ENCODE data around the gene PLAC1.

The PLAC1 gene

GRCh38 chrX:134684956-134685355, 26.7 kb upstream of the PLAC1 start:
- peaks cover 3% of the 10 kb centered on the region for H3K9me3 ChIP-seq (ENCODE audit: control insufficient read depth, insufficient read depth, low read length)
- H3K4me3 ChIP-seq (ENCODE audit: low read depth, low read length) = no peak overlapping the region
- H3K27me3 ChIP-seq (ENCODE audit: control insufficient read depth, insufficient read depth, low read length) = no peaks in the 10 kb centered on the region

GRCh38 chrX:134683351-134684005, 25.2 kb upstream of the PLAC1 start:
- Histone ChIP-seq H3K27me3 (ENCODE audit: control insufficient read depth, insufficient read depth, low read length) (no peaks in the 10 kb centered on the region), H3K4me3 (ENCODE audit: low read depth, low read length) (no peak overlapping the region), H3K9me3 (ENCODE audit: control insufficient read depth, insufficient read depth, low read length) (peaks cover 5% of the 10 kb centered on the region), H3K9ac (ENCODE audit: low read depth, low read length) (no peak overlapping the region), H3K36me3 (ENCODE audit: control insufficient read depth, insufficient read depth, low read length) (no peaks in the 10 kb centered on the region), H3K4me1 (ENCODE audit: control insufficient read depth, insufficient read depth, low read length) (no peaks in the 10 kb centered on the region)

More at GRCh38 chrX:134684956-134685355, 26.7 kb upstream of the PLAC1 start:
- Histone ChIP-seq H3K36me3 (ENCODE audit: control insufficient read depth, insufficient read depth, low read length) (no peaks in the 10 kb centered on the region), H3K9ac (ENCODE audit: low read depth, low read length) (no peak overlapping the region), H3K4me1 (ENCODE audit: control insufficient read depth, insufficient read depth, low read length) (no peaks in the 10 kb centered on the region)

- Histone ChIP-seq H3K4me3 (ENCODE audit: low read depth, low read length) (no peak overlapping the region), H3K36me3 (ENCODE audit: control insufficient read depth, insufficient read depth, low read length) (no peaks in the 10 kb centered on the region), H3K27me3 (ENCODE audit: control insufficient read depth, insufficient read depth, low read length) (no peaks in the 10 kb centered on the region), H3K4me1 (ENCODE audit: control insufficient read depth, insufficient read depth, low read length) (no peaks in the 10 kb centered on the region), H3K9ac (ENCODE audit: low read depth, low read length) (no peak overlapping the region), H3K9me3 (ENCODE audit: control insufficient read depth, insufficient read depth, low read length) (peaks cover 5% of the 10 kb centered on the region)
These were observed 23.8 kb upstream of the PLAC1 start for GRCh38 chrX:134682081-134682480.

- no peaks in the 10 kb centered on the region for H3K27me3 ChIP-seq (ENCODE audit: control insufficient read depth, insufficient read depth, low read length)
- no peaks in the 10 kb centered on the region for H3K4me1 ChIP-seq (ENCODE audit: control insufficient read depth, insufficient read depth, low read length)
- no peak overlapping the region for H3K4me3 ChIP-seq (ENCODE audit: low read depth, low read length)
- no peak overlapping the region for H3K9ac ChIP-seq (ENCODE audit: low read depth, low read length)
- no peaks in the 10 kb centered on the region for H3K36me3 ChIP-seq (ENCODE audit: control insufficient read depth, insufficient read depth, low read length)
- H3K9me3 ChIP-seq (ENCODE audit: control insufficient read depth, insufficient read depth, low read length) = peaks cover 5% of the 10 kb centered on the region
These were observed 21.4 kb upstream of the PLAC1 start for GRCh38 chrX:134679644-134680043.

- Histone ChIP-seq H3K9ac (ENCODE audit: low read depth, low read length) (no peak overlapping the region), H3K9me3 (ENCODE audit: control insufficient read depth, insufficient read depth, low read length) (peaks cover 5% of the 10 kb centered on the region), H3K4me1 (ENCODE audit: control insufficient read depth, insufficient read depth, low read length) (no peaks in the 10 kb centered on the region), H3K4me3 (ENCODE audit: low read depth, low read length) (no peak overlapping the region), H3K36me3 (ENCODE audit: control insufficient read depth, insufficient read depth, low read length) (no peaks in the 10 kb centered on the region), H3K27me3 (ENCODE audit: control insufficient read depth, insufficient read depth, low read length) (no peaks in the 10 kb centered on the region)
These were observed 20.9 kb upstream of the PLAC1 start for GRCh38 chrX:134679221-134679620.

- no peaks in the 10 kb centered on the region for H3K36me3 ChIP-seq (ENCODE audit: control insufficient read depth, insufficient read depth, low read length)
- peaks cover 5% of the 10 kb centered on the region for H3K9me3 ChIP-seq (ENCODE audit: control insufficient read depth, insufficient read depth, low read length)
- no peak overlapping the region for H3K4me3 ChIP-seq (ENCODE audit: low read depth, low read length)
- H3K9ac ChIP-seq (ENCODE audit: low read depth, low read length) = no peak overlapping the region
- no peaks in the 10 kb centered on the region for H3K27me3 ChIP-seq (ENCODE audit: control insufficient read depth, insufficient read depth, low read length)
- no peaks in the 10 kb centered on the region for H3K4me1 ChIP-seq (ENCODE audit: control insufficient read depth, insufficient read depth, low read length)
These were observed 19.1 kb upstream of the PLAC1 start for GRCh38 chrX:134677332-134677731.

GRCh38 chrX:134676436-134676835, 18.2 kb upstream of the PLAC1 start:
- no peak overlapping the region for H3K4me3 ChIP-seq (ENCODE audit: low read depth, low read length)
- peaks cover 3% of the 10 kb centered on the region for H3K9me3 ChIP-seq (ENCODE audit: control insufficient read depth, insufficient read depth, low read length)
- no peak overlapping the region for H3K9ac ChIP-seq (ENCODE audit: low read depth, low read length)
- no peaks in the 10 kb centered on the region for H3K4me1 ChIP-seq (ENCODE audit: control insufficient read depth, insufficient read depth, low read length)
- H3K36me3 ChIP-seq (ENCODE audit: control insufficient read depth, insufficient read depth, low read length) = no peaks in the 10 kb centered on the region
- H3K27me3 ChIP-seq (ENCODE audit: control insufficient read depth, insufficient read depth, low read length) = no peaks in the 10 kb centered on the region

GRCh38 chrX:134673123-134673522, 14.9 kb upstream of the PLAC1 start:
- H3K27me3 ChIP-seq (ENCODE audit: control insufficient read depth, insufficient read depth, low read length) = no peaks in the 10 kb centered on the region
- H3K9ac ChIP-seq (ENCODE audit: low read depth, low read length) = no peak overlapping the region
- H3K4me3 ChIP-seq (ENCODE audit: low read depth, low read length) = no peak overlapping the region
- H3K4me1 ChIP-seq (ENCODE audit: control insufficient read depth, insufficient read depth, low read length) = peaks cover 9% of the 10 kb centered on the region
- H3K36me3 ChIP-seq (ENCODE audit: control insufficient read depth, insufficient read depth, low read length) = no peaks in the 10 kb centered on the region
- H3K9me3 ChIP-seq (ENCODE audit: control insufficient read depth, insufficient read depth, low read length) = no peaks in the 10 kb centered on the region

GRCh38 chrX:134672101-134672500, 13.8 kb upstream of the PLAC1 start:
- Histone ChIP-seq H3K4me1 (ENCODE audit: control insufficient read depth, insufficient read depth, low read length) (peaks cover 9% of the 10 kb centered on the region), H3K36me3 (ENCODE audit: control insufficient read depth, insufficient read depth, low read length) (no peaks in the 10 kb centered on the region), H3K4me3 (ENCODE audit: low read depth, low read length) (no peak overlapping the region), H3K9me3 (ENCODE audit: control insufficient read depth, insufficient read depth, low read length) (no peaks in the 10 kb centered on the region), H3K27me3 (ENCODE audit: control insufficient read depth, insufficient read depth, low read length) (no peaks in the 10 kb centered on the region), H3K9ac (ENCODE audit: low read depth, low read length) (no peak overlapping the region)

GRCh38 chrX:134671294-134671693, 13.0 kb upstream of the PLAC1 start:
- Histone ChIP-seq H3K36me3 (ENCODE audit: control insufficient read depth, insufficient read depth, low read length) (no peaks in the 10 kb centered on the region), H3K4me1 (ENCODE audit: control insufficient read depth, insufficient read depth, low read length) (peaks cover 9% of the 10 kb centered on the region), H3K9ac (ENCODE audit: low read depth, low read length) (no peak overlapping the region), H3K27me3 (ENCODE audit: control insufficient read depth, insufficient read depth, low read length) (no peaks in the 10 kb centered on the region), H3K4me3 (ENCODE audit: low read depth, low read length) (no peak overlapping the region), H3K9me3 (ENCODE audit: control insufficient read depth, insufficient read depth, low read length) (no peaks in the 10 kb centered on the region)

GRCh38 chrX:134670134-134670924, 12.1 kb upstream of the PLAC1 start:
- Histone ChIP-seq H3K4me3 (ENCODE audit: low read depth, low read length) (no peak overlapping the region), H3K27me3 (ENCODE audit: control insufficient read depth, insufficient read depth, low read length) (no peaks in the 10 kb centered on the region), H3K4me1 (ENCODE audit: control insufficient read depth, insufficient read depth, low read length) (peaks cover 9% of the 10 kb centered on the region), H3K9me3 (ENCODE audit: control insufficient read depth, insufficient read depth, low read length) (peaks cover 5% of the 10 kb centered on the region), H3K9ac (ENCODE audit: low read depth, low read length) (no peak overlapping the region), H3K36me3 (ENCODE audit: control insufficient read depth, insufficient read depth, low read length) (no peaks in the 10 kb centered on the region)

All from iPS-15b (cell line).